NCI-H2196 treated with DMSO at 0.1 percent for 48 hours (cell line): Measurements from ENCODE around the gene NUAK2.

Experiments
- DNase-seq: peaks from one replicate; lab custom pipeline; 2025; ENCODE audit not compliant: unreplicated experiment; lab: John Stamatoyannopoulos, UW

Gene NUAK2

GRCh38 chr1:205259324-205259832 is 62.2 kb downstream of the NUAK2 start:
- no peak for DNase-seq

- DNase-seq, result no peak
Observed at GRCh38 chr1:205258719-205259118, 62.8 kb downstream of the NUAK2 start.

GRCh38 chr1:205258261-205258691 is 63.3 kb downstream of the NUAK2 start:
- DNase-seq, result no peak

GRCh38 chr1:205257735-205258134 is 63.8 kb downstream of the NUAK2 start:
- DNase-seq, result no peak

GRCh38 chr1:205256951-205257625 is 64.5 kb downstream of the NUAK2 start:
- no peak for DNase-seq

- DNase-seq, result peak; percentile 70
Observed at GRCh38 chr1:205255941-205256780, 65.4 kb downstream of the NUAK2 start.
